ENCODE measurements around the gene ABHD17A. TPM values are rescaled to one million over a fixed set of nuclear protein-coding genes. Genes with fewer than 3 reads are reported as not detected.

The ABHD17A gene
- total and polyA plus RNA-seq, 2 donors (not counting 1 experiment from before 2014, with no cell fraction given): 63.1 to 134 TPM

- ATAC-seq (ENCODE audit: low read depth) (peak; percentile 85), DNase-seq (peak; percentile 66)
- CTCF ChIA-PET: interaction anchor here (0.5 to 4.9 kb wide), 9 partner anchors 11 to 394 kb away, joined by 3 to 57 read pairs (median 4); no protein-coding TSS in a partner anchor
- no peak overlapping the region for H3K4me3 Mint-ChIP-seq
- Histone ChIP-seq H3K9ac (ENCODE audit: low read length) (no peak overlapping the region), H3K27me3 (replicated peaks in 1 of 4; ENCODE audit: control extremely low read depth in 1 of 4, control insufficient read depth in 3 of 4, insufficient read depth in 4 of 4, low read length in 3 of 4) (no peaks in the 10 kb centered on the region), H3K4me2 (replicated peaks; ENCODE audit: low read depth, low read length, poor library complexity, severe bottlenecking) (peak overlapping the region; percentile 11), H4K20me1 (ENCODE audit: control insufficient read depth, insufficient read depth, low read length, poor library complexity, severe bottlenecking) (peaks cover 98% of the 10 kb centered on the region), H3K4me3 (ENCODE audit: control extremely low read depth in 1 of 5, extremely low read depth in 1 of 5, insufficient read depth in 1 of 5, low read depth in 2 of 5, low read length in 4 of 5) (no peak overlapping the region), H2AFZ (ENCODE audit: insufficient read depth, low read depth, low read length, poor library complexity, severe bottlenecking) (no peak overlapping the region), H3K4me1 (ENCODE audit: control insufficient read depth in 2 of 2, insufficient read depth in 2 of 2, low read length in 2 of 2) (peaks cover 11 to 12% of the 10 kb centered on the region in 2 donors), H3K27ac (ENCODE audit: low read length in 2 of 2) (no peak overlapping the region), H3K36me3 (replicated peaks in 1 of 2; ENCODE audit: control extremely low read depth in 1 of 2, control insufficient read depth in 1 of 2, extremely low read depth in 1 of 2, insufficient read depth in 2 of 2, low read length in 1 of 2) (peaks cover 0 to 7% of the 10 kb centered on the region in 2 experiments), H3K9me3 (ENCODE audit: control extremely low read depth in 1 of 3, control insufficient read depth in 2 of 3, insufficient read depth in 1 of 3, low read length in 2 of 3) (no peaks in the 10 kb centered on the region), H3K79me2 (ENCODE audit: control insufficient read depth, insufficient read depth, low read length) (peaks cover 96% of the 10 kb centered on the region)
- H3K27ac Mint-ChIP-seq: no peak overlapping the region
- no peaks in the 10 kb centered on the region for H3K27me3 Mint-ChIP-seq
- intact Hi-C loops (cut with micrococcal nuclease): no loop called here
- POLR2A ChIA-PET: interaction anchor here (0.8 kb wide), 1 partner anchor 232 kb away, joined by 3 read pairs; no protein-coding TSS in a partner anchor
- H3K9me3 Mint-ChIP-seq (ENCODE audit: insufficient read depth): no peaks in the 10 kb centered on the region
- 61% methylated on average over 22 of the region's 23 CpGs for WGBS (ENCODE audit: insufficient coverage)
- TF ChIP-seq CTCF (IDR thresholded peaks at IDR 0.05) (peak; percentile 92), EZH2 (IDR thresholded peaks at IDR 0.05; ENCODE audit: borderline replicate concordance, insufficient read depth, low read depth, low read length, poor library complexity, severe bottlenecking) (no peak)
- peaks cover 38% of the 10 kb centered on the region for H3K4me1 Mint-ChIP-seq
Measured at GRCh38 chr19:1837625-1838105, 47.6 kb downstream of the ABHD17A start.

- H3K27me3 Mint-ChIP-seq: no peaks in the 10 kb centered on the region
- no peak overlapping the region for H3K27ac ChIP-seq (ENCODE audit: low read length in 2 of 2)
- no peak overlapping the region for H3K4me3 ChIP-seq (ENCODE audit: control extremely low read depth in 1 of 5, extremely low read depth in 1 of 5, insufficient read depth in 1 of 5, low read depth in 2 of 5, low read length in 4 of 5)
- POLR2A ChIA-PET: no interaction called here
- H3K27ac Mint-ChIP-seq: no peak overlapping the region
- intact Hi-C loops (cut with micrococcal nuclease): no loop called here
- H2AFZ ChIP-seq (ENCODE audit: insufficient read depth, low read depth, low read length, poor library complexity, severe bottlenecking): no peak overlapping the region
- no peaks in the 10 kb centered on the region for H3K27me3 ChIP-seq (replicated peaks in 1 of 4; ENCODE audit: control extremely low read depth in 1 of 4, control insufficient read depth in 3 of 4, insufficient read depth in 4 of 4, low read length in 3 of 4)
- peaks cover 0 to 7% of the 10 kb centered on the region in 2 experiments for H3K36me3 ChIP-seq (replicated peaks in 1 of 2; ENCODE audit: control extremely low read depth in 1 of 2, control insufficient read depth in 1 of 2, extremely low read depth in 1 of 2, insufficient read depth in 2 of 2, low read length in 1 of 2)
- CTCF ChIA-PET: interaction anchor here (0.5 to 4.9 kb wide), 6 partner anchors 11 to 340 kb away, joined by 3 to 57 read pairs (median 4); no protein-coding TSS in a partner anchor
- ATAC-seq (ENCODE audit: low read depth): no peak
- no peaks in the 10 kb centered on the region for H3K9me3 ChIP-seq (ENCODE audit: control extremely low read depth in 1 of 3, control insufficient read depth in 2 of 3, insufficient read depth in 1 of 3, low read length in 2 of 3)
- peaks cover 96% of the 10 kb centered on the region for H4K20me1 ChIP-seq (ENCODE audit: control insufficient read depth, insufficient read depth, low read length, poor library complexity, severe bottlenecking)
- TF ChIP-seq EZH2 (IDR thresholded peaks at IDR 0.05; ENCODE audit: borderline replicate concordance, insufficient read depth, low read depth, low read length, poor library complexity, severe bottlenecking) (no peak), CTCF (IDR thresholded peaks at IDR 0.05) (no peak)
- 85% methylated on average over 11 of the region's 11 CpGs for WGBS (ENCODE audit: insufficient coverage)
- peak overlapping the region; percentile 11 for H3K4me2 ChIP-seq (replicated peaks; ENCODE audit: low read depth, low read length, poor library complexity, severe bottlenecking)
- H3K9ac ChIP-seq (ENCODE audit: low read length): no peak overlapping the region
- no peak for DNase-seq
- H3K4me3 Mint-ChIP-seq: no peak overlapping the region
- peaks cover 11 to 12% of the 10 kb centered on the region in 2 donors for H3K4me1 ChIP-seq (ENCODE audit: control insufficient read depth in 2 of 2, insufficient read depth in 2 of 2, low read length in 2 of 2)
- no peaks in the 10 kb centered on the region for H3K9me3 Mint-ChIP-seq (ENCODE audit: insufficient read depth)
- peaks cover 95% of the 10 kb centered on the region for H3K79me2 ChIP-seq (ENCODE audit: control insufficient read depth, insufficient read depth, low read length)
- peaks cover 35% of the 10 kb centered on the region for H3K4me1 Mint-ChIP-seq
Measured at GRCh38 chr19:1837222-1837565, 48.1 kb downstream of the ABHD17A start.

All from B cell (primary cell).